Measurements from ENCODE around the gene PML. TPM values are rescaled to one million over a fixed set of nuclear protein-coding genes. Genes with fewer than 3 reads are reported as not detected.
A peak's percentile ranks its signal among the peaks of the same experiment; 100 is the strongest.

The PML gene
- polyA plus RNA-seq, 1 donor (not counting 4 experiments of a cell fraction or from before 2014, with no cell fraction given) = 20.5 TPM

GRCh38 chr15:73987250-73987649 is 7.3 kb upstream of the PML start:
- Histone ChIP-seq H3K79me2 (ENCODE audit: control insufficient read depth, insufficient read depth, low read length) (no peaks in the 10 kb centered on the region), H3K9me3 (ENCODE audit: control insufficient read depth, low read depth, low read length) (no peaks in the 10 kb centered on the region), H3K36me3 (ENCODE audit: control insufficient read depth in 2 of 2, extremely low read depth in 1 of 2, insufficient read depth in 2 of 2, low read length in 2 of 2) (peaks cover 0 to 4% of the 10 kb centered on the region in 2 experiments), H3K27ac (ENCODE audit: control insufficient read depth, insufficient read depth, low read length) (peak overlapping the region; percentile 83), H3K27me3 (ENCODE audit: control insufficient read depth, extremely low read depth, insufficient read depth, low read length) (no peaks in the 10 kb centered on the region), H3K4me3 (ENCODE audit: control insufficient read depth in 2 of 3, extremely low read depth in 1 of 3, insufficient read depth in 2 of 3, low read depth in 1 of 3, low read length in 3 of 3) (no peak overlapping the region), H3K4me1 (ENCODE audit: control insufficient read depth, extremely low read depth, insufficient read depth, low read length) (peaks cover 86% of the 10 kb centered on the region), H3K9me1 (ENCODE audit: control insufficient read depth, extremely low read depth, insufficient read depth, low read length) (no peaks in the 10 kb centered on the region), H3K4me2 (ENCODE audit: control insufficient read depth, extremely low read depth, insufficient read depth, low read depth, low read length) (peak overlapping the region; percentile 49), H3K9ac (ENCODE audit: control insufficient read depth, extremely low read depth, insufficient read depth, low read length) (peak overlapping the region; percentile 60), H4K20me1 (ENCODE audit: control insufficient read depth, extremely low read depth, insufficient read depth, low read length) (no peaks in the 10 kb centered on the region), H2AFZ (ENCODE audit: control insufficient read depth, low read length) (no peak overlapping the region)
- FAIRE-seq = peak; percentile 68
- TF ChIP-seq CTCF (optimal IDR thresholded peaks at IDR 0.05 in 1 of 3, IDR thresholded peaks at IDR 0.05 in 1 of 3, conservative IDR thresholded peaks at IDR 0.05 in 1 of 3; ENCODE audit: extremely low read depth in 1 of 3, insufficient read depth in 2 of 3, low read length in 3 of 3) (no peak), EZH2 (IDR thresholded peaks at IDR 0.05; ENCODE audit: low read length) (no peak)
- dilution Hi-C loops (cut with MboI; ENCODE audit: extremely low pct_ligation_motif_present, low sequenced_read_pairs) = no loop called here
- DNase-seq (ENCODE audit: low read depth, low spot score) = no peak

GRCh38 chr15:73987681-73988444 is 6.7 kb upstream of the PML start:
- no peak for TF ChIP-seq EZH2 (IDR thresholded peaks at IDR 0.05; ENCODE audit: low read length)
- no peak for TF ChIP-seq CTCF (optimal IDR thresholded peaks at IDR 0.05 in 1 of 3, IDR thresholded peaks at IDR 0.05 in 1 of 3, conservative IDR thresholded peaks at IDR 0.05 in 1 of 3; ENCODE audit: extremely low read depth in 1 of 3, insufficient read depth in 2 of 3, low read length in 3 of 3)
- no peaks in the 10 kb centered on the region for H3K79me2 ChIP-seq (ENCODE audit: control insufficient read depth, insufficient read depth, low read length)
- H3K4me3 ChIP-seq (ENCODE audit: control insufficient read depth in 2 of 3, extremely low read depth in 1 of 3, insufficient read depth in 2 of 3, low read depth in 1 of 3, low read length in 3 of 3) = peak overlapping the region in 1 of 3 experiments; percentile 3
- no peaks in the 10 kb centered on the region for H3K9me3 ChIP-seq (ENCODE audit: control insufficient read depth, low read depth, low read length)
- DNase-seq (ENCODE audit: low read depth, low spot score) = no peak
- no peaks in the 10 kb centered on the region for H3K27me3 ChIP-seq (ENCODE audit: control insufficient read depth, extremely low read depth, insufficient read depth, low read length)
- peak; percentile 86 for FAIRE-seq
- H3K9me1 ChIP-seq (ENCODE audit: control insufficient read depth, extremely low read depth, insufficient read depth, low read length) = no peaks in the 10 kb centered on the region
- peak overlapping the region; percentile 83 for H3K27ac ChIP-seq (ENCODE audit: control insufficient read depth, insufficient read depth, low read length)
- no peak overlapping the region for H2AFZ ChIP-seq (ENCODE audit: control insufficient read depth, low read length)
- peaks cover 0 to 4% of the 10 kb centered on the region in 2 experiments for H3K36me3 ChIP-seq (ENCODE audit: control insufficient read depth in 2 of 2, extremely low read depth in 1 of 2, insufficient read depth in 2 of 2, low read length in 2 of 2)
- peak overlapping the region; percentile 60 for H3K9ac ChIP-seq (ENCODE audit: control insufficient read depth, extremely low read depth, insufficient read depth, low read length)
- dilution Hi-C loops (cut with MboI; ENCODE audit: extremely low pct_ligation_motif_present, low sequenced_read_pairs) = no loop called here
- H4K20me1 ChIP-seq (ENCODE audit: control insufficient read depth, extremely low read depth, insufficient read depth, low read length) = no peaks in the 10 kb centered on the region
- H3K4me1 ChIP-seq (ENCODE audit: control insufficient read depth, extremely low read depth, insufficient read depth, low read length) = peaks cover 85% of the 10 kb centered on the region
- H3K4me2 ChIP-seq (ENCODE audit: control insufficient read depth, extremely low read depth, insufficient read depth, low read depth, low read length) = peak overlapping the region; percentile 49

All from keratinocyte (primary cell).